ENCODE results near the gene ZNF687. TPM values are rescaled to one million over a fixed set of nuclear protein-coding genes. Genes with fewer than 3 reads are reported as not detected.

ZNF687 gene
- total RNA-seq, 1 donor = 45.5 TPM

Other genes starting within 250 kb of the ZNF687 start
- 0.10 TPM for gene BNIPL, start 245.7 kb upstream of the ZNF687 start, total RNA-seq
- 0.31 TPM for gene C1orf56, start 234.5 kb upstream of the ZNF687 start, total RNA-seq
- 250 TPM for gene CDC42SE1, start 222.7 kb upstream of the ZNF687 start, total RNA-seq
- gene MLLT11, start 221.9 kb upstream of the ZNF687 start, total RNA-seq = 4.6 TPM
- gene GABPB2, start 211.5 kb upstream of the ZNF687 start, total RNA-seq = 22.0 TPM
- gene SEMA6C, start 135.7 kb upstream of the ZNF687 start, total RNA-seq = 0.52 TPM
- gene TNFAIP8L2, start 125.7 kb upstream of the ZNF687 start, total RNA-seq = 4.6 TPM
- 1.3 TPM for gene LYSMD1, start 116.4 kb upstream of the ZNF687 start, total RNA-seq
- 41.6 TPM for gene SCNM1, start 116.2 kb upstream of the ZNF687 start, total RNA-seq
- not detected for gene TMOD4, start 106.3 kb upstream of the ZNF687 start, total RNA-seq
- gene VPS72, start 92.1 kb upstream of the ZNF687 start, total RNA-seq = 9.9 TPM
- gene PIP5K1A, start 83.7 kb upstream of the ZNF687 start, total RNA-seq = 46.7 TPM
- gene PSMD4, start 27.6 kb upstream of the ZNF687 start, total RNA-seq = 74.3 TPM
- 38.0 TPM for gene PI4KB, start 45.1 kb downstream of the ZNF687 start, total RNA-seq
- 45.7 TPM for gene RFX5, start 65.0 kb downstream of the ZNF687 start, total RNA-seq
- gene SELENBP1, start 90.4 kb downstream of the ZNF687 start, total RNA-seq = not detected
- 148 TPM for gene PSMB4, start 117.3 kb downstream of the ZNF687 start, total RNA-seq
- gene POGZ, start 177.2 kb downstream of the ZNF687 start, total RNA-seq = 48.0 TPM
- 1.7 TPM for gene CGN, start 229.1 kb downstream of the ZNF687 start, total RNA-seq

Data from mononuclear cell (primary cell).